Liver (tissue), 9 donors: ENCODE results near the gene ARHGEF16. TPM values are rescaled to one million over a fixed set of nuclear protein-coding genes. Genes with fewer than 3 reads are reported as not detected.

ENCODE experiments used
- DNase-seq: peaks from one replicate; pipeline ENCODE4 v3.0.0-alpha.2; 2017; ENCODE audit warnings: low spot score
- H3K27ac ChIP-seq, 2 donors: one replicate each; pipeline ENCODE4 v1.7.0; 2013; ENCODE audit warnings: inconsistent platforms in 2 of 2, low read length in 2 of 2, control low read depth in 1 of 2, low read depth in 1 of 2, mild to moderate bottlenecking in 1 of 2
- H3K27me3 ChIP-seq, 4 donors: one replicate each; pipeline versions ENCODE4 v1.6.1 to v1.7.0; 2013; ENCODE audit warnings: low read length in 3 of 4, inconsistent platforms in 1 of 4, mild to moderate bottlenecking in 1 of 4, moderate library complexity in 1 of 4; ENCODE audit not compliant: control insufficient read depth in 4 of 4, insufficient read depth in 4 of 4
- H3K36me3 ChIP-seq, 4 donors: one replicate each; pipeline versions ENCODE4 v1.6.1 to v1.7.0; 2013; ENCODE audit warnings: low read length in 3 of 4, mild to moderate bottlenecking in 3 of 4, low read depth in 1 of 4, moderate library complexity in 1 of 4; ENCODE audit not compliant: control insufficient read depth in 4 of 4, insufficient read depth in 3 of 4
- H3K4me1 ChIP-seq, 4 donors: one replicate each; pipeline versions ENCODE4 v1.6.1 to v1.7.0; 2013; ENCODE audit warnings: low read length in 3 of 4, mild to moderate bottlenecking in 3 of 4, moderate library complexity in 1 of 4; ENCODE audit not compliant: control insufficient read depth in 4 of 4, insufficient read depth in 4 of 4
- H3K4me3 ChIP-seq, 3 donors: one replicate each; pipeline versions ENCODE4 v1.6.1 to v1.7.0; 2013; ENCODE audit warnings: low read length in 3 of 3, control low read depth in 1 of 3, low read depth in 1 of 3, mild to moderate bottlenecking in 1 of 3
- H3K9ac ChIP-seq, 2 donors: one replicate each; pipeline ENCODE4 v1.7.0; 2013; ENCODE audit warnings: low read length in 2 of 2, mild to moderate bottlenecking in 2 of 2, moderate library complexity in 2 of 2, control low read depth in 1 of 2, low read depth in 1 of 2
- H3K9me3 ChIP-seq, 4 donors: one replicate each; pipeline versions ENCODE4 v1.6.1 to v1.7.0; 2013; ENCODE audit warnings: low read length in 3 of 4; ENCODE audit not compliant: control insufficient read depth in 4 of 4
- CTCF ChIP-seq: fragments of 150-350 bp; IDR thresholded peaks from 2 replicates; pipeline ENCODE4 v1.5.1; 2017; ENCODE audit warnings: improper control_type of control experiment, low read depth, low read length; ENCODE audit not compliant: missing input control
- EGR1 ChIP-seq, 2 donors: IDR thresholded peaks; 2 replicates each; pipeline ENCODE4 v1.6.1; 2016 to 2018; ENCODE audit warnings: antibody characterized with exemption in 2 of 2, low read depth in 2 of 2
- FOXA1 ChIP-seq: IDR thresholded peaks from 2 replicates; pipeline ENCODE4 v1.6.1; 2016; ENCODE audit warnings: antibody characterized with exemption
- FOXA2 ChIP-seq: IDR thresholded peaks from 2 replicates; pipeline ENCODE4 v1.6.1; 2016; ENCODE audit warnings: antibody characterized with exemption
- GABPA ChIP-seq, 2 donors: IDR thresholded peaks in 1 of 2; conservative IDR thresholded peaks in 1 of 2; 2 replicates each; pipeline ENCODE4 v1.6.1; 2016; ENCODE audit warnings: antibody characterized with exemption in 2 of 2, mild to moderate bottlenecking in 1 of 2, moderate library complexity in 1 of 2
- HNF4A ChIP-seq, 2 donors: conservative IDR thresholded peaks; 2 replicates each; pipeline ENCODE4 v1.6.1; 2016; ENCODE audit warnings: antibody characterized with exemption in 2 of 2, mild to moderate bottlenecking in 2 of 2
- HNF4G ChIP-seq: IDR thresholded peaks from 2 replicates; pipeline ENCODE4 v1.6.1; 2016; ENCODE audit warnings: antibody characterized with exemption
- JUND ChIP-seq, 2 donors: IDR thresholded peaks; 2 replicates each; pipeline ENCODE4 v1.6.1; 2016; ENCODE audit warnings: antibody characterized with exemption in 2 of 2
- NR2F2 ChIP-seq: IDR thresholded peaks from 2 replicates; pipeline ENCODE4 v1.6.1; 2016; ENCODE audit warnings: antibody characterized with exemption
- RAD21 ChIP-seq, 2 donors: IDR thresholded peaks; 2 replicates each; pipeline ENCODE4 v1.6.1; 2016; ENCODE audit warnings: antibody characterized with exemption in 2 of 2, mild to moderate bottlenecking in 2 of 2
- RXRA ChIP-seq, 2 donors: IDR thresholded peaks; 2 replicates each; pipeline ENCODE4 v1.6.1; 2017 to 2018; ENCODE audit warnings: antibody characterized with exemption in 2 of 2, mild to moderate bottlenecking in 1 of 2
- SP1 ChIP-seq: IDR thresholded peaks from 2 replicates; pipeline ENCODE4 v1.6.1; 2018; ENCODE audit warnings: antibody characterized with exemption, mild to moderate bottlenecking
- TAF1 ChIP-seq: conservative IDR thresholded peaks from 2 replicates; pipeline ENCODE4 v1.6.1; 2016; ENCODE audit warnings: antibody characterized with exemption, mild to moderate bottlenecking
- YY1 ChIP-seq: IDR thresholded peaks from 2 replicates; pipeline ENCODE4 v1.6.1; 2016; ENCODE audit warnings: antibody characterized with exemption, mild to moderate bottlenecking
- WGBS: extraction: QIAGEN DNeasy Blood & Tissue Kit; methylation state at CpG from one replicate; pipeline ENCODE4 v1.1.7; 2013; 5-methylcytosine and 5-hydroxymethylcytosine counted together
- polyA plus RNA-seq, 2 donors: library from polyadenylated mRNA; stranded (reverse) in 1 of 2; unstranded in 1 of 2; fragments of 200-250 nt in 1 of 2; fragments of >200 nt in 1 of 2; fragmentation: Nextera tagmentation in 1 of 2; extraction: Ambion mirVana in 1 of 2; gene quantifications; one replicate each; pipeline versions ENCODE4 v1.2.1 to v1.2.3, GENCODE V29; 2013 to 2015
- total RNA-seq, 2 donors: library from RNA; depleted of rRNA; stranded (reverse); fragments of >200 nt; gene quantifications; one replicate each; pipeline ENCODE4 v1.2.3, GENCODE V29; 2014
- TF ChIP-seq, protein P1 (sequence below): IDR thresholded peaks from 2 replicates; pipeline ENCODE4 v1.6.1; 2016; ENCODE audit warnings: antibody characterized with exemption
- TF ChIP-seq, protein P2 (sequence below): IDR thresholded peaks from 2 replicates; pipeline ENCODE4 v1.6.1; 2016; ENCODE audit warnings: antibody characterized with exemption, mild to moderate bottlenecking
- TF ChIP-seq, protein P3 (sequence below): IDR thresholded peaks from 2 replicates; pipeline ENCODE4 v1.6.1; 2016; ENCODE audit warnings: antibody characterized with exemption
- TF ChIP-seq, protein P4 (sequence below): IDR thresholded peaks from 2 replicates; pipeline ENCODE4 v1.6.1; 2016; ENCODE audit warnings: antibody characterized with exemption
- donor health status: healthy.
- donor health status: healthy.
- donor health status: healthy.
- donor health status: healthy.
- donor health status: healthy.

The ARHGEF16 gene
- total and polyA plus RNA-seq, 4 donors = 0.65 to 5.6 (median 2.8) TPM

- no peaks in the 10 kb centered on the region for H3K4me1 ChIP-seq
- no peak overlapping the region for H3K4me3 ChIP-seq
- WGBS = 92% methylated on average over 35 of the region's 35 CpGs
- DNase-seq = no peak
- no peak overlapping the region for H3K27ac ChIP-seq
- TF ChIP-seq EGR1 (IDR thresholded peaks at IDR 0.05; ENCODE audit: low read depth in 2 of 2) (no peak), RAD21 (IDR thresholded peaks at IDR 0.05) (no peak)
- no peaks in the 10 kb centered on the region for H3K9me3 ChIP-seq
- H3K9ac ChIP-seq = no peak overlapping the region
- H3K36me3 ChIP-seq = no peaks in the 10 kb centered on the region
- no peaks in the 10 kb centered on the region for H3K27me3 ChIP-seq
Observed at GRCh38 chr1:3467096-3468036, 12.9 kb downstream of the ARHGEF16 start.

DNA sequence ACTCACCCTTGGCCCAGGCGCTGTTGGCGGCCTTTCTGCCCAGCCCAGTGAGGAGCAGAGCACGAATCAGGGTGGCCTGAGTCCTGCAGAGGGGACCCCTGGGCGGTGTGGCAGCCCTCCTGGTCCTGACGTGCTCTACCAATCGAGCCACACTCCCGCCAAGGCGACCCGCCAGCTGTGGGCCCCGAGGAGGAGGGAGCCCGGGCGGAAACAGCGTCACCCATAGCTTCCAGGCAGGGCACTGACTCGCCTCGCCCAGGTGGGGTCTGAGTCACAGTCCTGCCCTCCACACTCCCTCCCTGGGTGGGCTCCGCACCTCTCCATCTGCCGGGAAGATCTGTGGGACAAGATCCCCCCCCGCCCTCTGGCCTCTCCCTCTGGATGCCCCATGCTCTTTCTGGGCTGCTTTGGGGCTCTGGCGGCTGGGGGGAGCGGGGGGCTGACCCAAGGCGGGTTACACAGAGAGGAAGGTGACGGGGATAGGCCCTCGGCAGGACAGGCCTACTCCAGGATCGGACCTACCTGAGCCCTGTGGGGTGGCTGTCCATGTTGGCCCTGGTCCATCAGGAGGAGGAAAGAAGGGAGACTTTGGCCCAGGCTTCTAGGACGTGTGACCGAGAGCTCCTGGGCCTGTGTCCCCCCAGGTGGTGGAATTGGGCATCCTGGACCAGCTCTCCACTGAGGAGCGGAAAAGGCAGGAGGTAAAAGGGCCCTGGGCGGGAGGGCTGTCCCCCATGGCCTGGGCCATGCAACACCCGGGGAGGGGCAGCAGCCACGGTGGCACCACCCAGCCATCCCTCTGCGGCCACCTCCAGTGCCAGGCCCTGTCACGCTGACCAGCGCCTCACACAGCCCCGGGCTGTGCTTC is 14.0 kb downstream of the ARHGEF16 start:
- H3K36me3 ChIP-seq = no peaks in the 10 kb centered on the region
- H3K9ac ChIP-seq = no peak overlapping the region
- no peak overlapping the region for H3K4me3 ChIP-seq
- DNase-seq = no peak
- TF ChIP-seq FOXA2 (no peak), CTCF (no peak), JUND (IDR thresholded peaks at IDR 0.05) (no peak), TAF1 (no peak), RXRA (IDR thresholded peaks at IDR 0.05) (no peak), HNF4G (no peak), EGR1 (IDR thresholded peaks at IDR 0.05; ENCODE audit: low read depth in 2 of 2) (no peak), NR2F2 (no peak), SP1 (no peak), YY1 (no peak), FOXA1 (no peak), HNF4A (conservative IDR thresholded peaks at IDR 0.05) (no peak), RAD21 (IDR thresholded peaks at IDR 0.05) (no peak), GABPA (IDR thresholded peaks at IDR 0.05 in 1 of 2, conservative IDR thresholded peaks at IDR 0.05 in 1 of 2) (no peak)
- TF ChIP-seq, protein P1, sequence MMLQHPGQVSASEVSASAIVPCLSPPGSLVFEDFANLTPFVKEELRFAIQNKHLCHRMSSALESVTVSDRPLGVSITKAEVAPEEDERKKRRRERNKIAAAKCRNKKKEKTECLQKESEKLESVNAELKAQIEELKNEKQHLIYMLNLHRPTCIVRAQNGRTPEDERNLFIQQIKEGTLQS = no peak
- TF ChIP-seq, protein P2, sequence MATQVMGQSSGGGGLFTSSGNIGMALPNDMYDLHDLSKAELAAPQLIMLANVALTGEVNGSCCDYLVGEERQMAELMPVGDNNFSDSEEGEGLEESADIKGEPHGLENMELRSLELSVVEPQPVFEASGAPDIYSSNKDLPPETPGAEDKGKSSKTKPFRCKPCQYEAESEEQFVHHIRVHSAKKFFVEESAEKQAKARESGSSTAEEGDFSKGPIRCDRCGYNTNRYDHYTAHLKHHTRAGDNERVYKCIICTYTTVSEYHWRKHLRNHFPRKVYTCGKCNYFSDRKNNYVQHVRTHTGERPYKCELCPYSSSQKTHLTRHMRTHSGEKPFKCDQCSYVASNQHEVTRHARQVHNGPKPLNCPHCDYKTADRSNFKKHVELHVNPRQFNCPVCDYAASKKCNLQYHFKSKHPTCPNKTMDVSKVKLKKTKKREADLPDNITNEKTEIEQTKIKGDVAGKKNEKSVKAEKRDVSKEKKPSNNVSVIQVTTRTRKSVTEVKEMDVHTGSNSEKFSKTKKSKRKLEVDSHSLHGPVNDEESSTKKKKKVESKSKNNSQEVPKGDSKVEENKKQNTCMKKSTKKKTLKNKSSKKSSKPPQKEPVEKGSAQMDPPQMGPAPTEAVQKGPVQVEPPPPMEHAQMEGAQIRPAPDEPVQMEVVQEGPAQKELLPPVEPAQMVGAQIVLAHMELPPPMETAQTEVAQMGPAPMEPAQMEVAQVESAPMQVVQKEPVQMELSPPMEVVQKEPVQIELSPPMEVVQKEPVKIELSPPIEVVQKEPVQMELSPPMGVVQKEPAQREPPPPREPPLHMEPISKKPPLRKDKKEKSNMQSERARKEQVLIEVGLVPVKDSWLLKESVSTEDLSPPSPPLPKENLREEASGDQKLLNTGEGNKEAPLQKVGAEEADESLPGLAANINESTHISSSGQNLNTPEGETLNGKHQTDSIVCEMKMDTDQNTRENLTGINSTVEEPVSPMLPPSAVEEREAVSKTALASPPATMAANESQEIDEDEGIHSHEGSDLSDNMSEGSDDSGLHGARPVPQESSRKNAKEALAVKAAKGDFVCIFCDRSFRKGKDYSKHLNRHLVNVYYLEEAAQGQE = no peak
- TF ChIP-seq, protein P3, sequence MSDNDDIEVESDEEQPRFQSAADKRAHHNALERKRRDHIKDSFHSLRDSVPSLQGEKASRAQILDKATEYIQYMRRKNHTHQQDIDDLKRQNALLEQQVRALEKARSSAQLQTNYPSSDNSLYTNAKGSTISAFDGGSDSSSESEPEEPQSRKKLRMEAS = no peak
- TF ChIP-seq, protein P4, sequence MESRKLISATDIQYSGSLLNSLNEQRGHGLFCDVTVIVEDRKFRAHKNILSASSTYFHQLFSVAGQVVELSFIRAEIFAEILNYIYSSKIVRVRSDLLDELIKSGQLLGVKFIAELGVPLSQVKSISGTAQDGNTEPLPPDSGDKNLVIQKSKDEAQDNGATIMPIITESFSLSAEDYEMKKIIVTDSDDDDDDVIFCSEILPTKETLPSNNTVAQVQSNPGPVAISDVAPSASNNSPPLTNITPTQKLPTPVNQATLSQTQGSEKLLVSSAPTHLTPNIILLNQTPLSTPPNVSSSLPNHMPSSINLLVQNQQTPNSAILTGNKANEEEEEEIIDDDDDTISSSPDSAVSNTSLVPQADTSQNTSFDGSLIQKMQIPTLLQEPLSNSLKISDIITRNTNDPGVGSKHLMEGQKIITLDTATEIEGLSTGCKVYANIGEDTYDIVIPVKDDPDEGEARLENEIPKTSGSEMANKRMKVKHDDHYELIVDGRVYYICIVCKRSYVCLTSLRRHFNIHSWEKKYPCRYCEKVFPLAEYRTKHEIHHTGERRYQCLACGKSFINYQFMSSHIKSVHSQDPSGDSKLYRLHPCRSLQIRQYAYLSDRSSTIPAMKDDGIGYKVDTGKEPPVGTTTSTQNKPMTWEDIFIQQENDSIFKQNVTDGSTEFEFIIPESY = no peak
- H3K27ac ChIP-seq = no peak overlapping the region
- no peaks in the 10 kb centered on the region for H3K9me3 ChIP-seq
- H3K27me3 ChIP-seq = no peaks in the 10 kb centered on the region
- H3K4me1 ChIP-seq = no peaks in the 10 kb centered on the region
- WGBS = 89% methylated on average over 34 of the region's 34 CpGs
